Gastrocnemius medialis (tissue), 4 donors: ENCODE data around the gene MEX3C. TPM values are rescaled to one million over a fixed set of nuclear protein-coding genes. Genes with fewer than 3 reads are reported as not detected.

ENCODE experiments used
- ATAC-seq, 2 donors: fragments of 150-250 bp; one replicate each; pipeline ENCODE4 v1.9.1; 2016
- DNase-seq, 2 donors: peaks; one replicate each; pipeline ENCODE4 v3.0.0-alpha.2; 2019
- H3K27ac ChIP-seq, 4 donors: fragments of 200-600 bp; sonication (generic); 1 replicate in 1 of 4; 2 replicates in 3 of 4; pipeline ENCODE4 v1.5.1; 2016 to 2018; ENCODE audit warnings: mild to moderate bottlenecking in 2 of 4, moderate library complexity in 1 of 4
- H3K27me3 ChIP-seq, 3 donors: fragments of 200-600 bp; sonication (generic) in 2 of 3; 1 replicate in 1 of 3; 2 replicates in 2 of 3; pipeline versions ENCODE4 v1.5.1 to v1.6.0; 2016 to 2019; ENCODE audit warnings: mild to moderate bottlenecking in 1 of 3, moderate library complexity in 1 of 3
- H3K36me3 ChIP-seq, 2 donors: fragments of 200-600 bp; sonication (generic) in 1 of 2; one replicate each; pipeline ENCODE4 v1.5.1; 2017 to 2018
- H3K4me1 ChIP-seq, 2 donors: fragments of 200-600 bp; sonication (generic) in 1 of 2; one replicate each; pipeline ENCODE4 v1.5.1; 2016 to 2017; ENCODE audit warnings: mild to moderate bottlenecking in 2 of 2
- H3K4me3 ChIP-seq, 4 donors: fragments of 200-600 bp; sonication (generic) in 3 of 4; 1 replicate in 1 of 4; 2 replicates in 3 of 4; pipeline ENCODE4 v1.5.1; 2016 to 2019; ENCODE audit warnings: mild to moderate bottlenecking in 2 of 4
- H3K9me3 ChIP-seq, 3 donors: fragments of 200-600 bp; sonication (generic) in 2 of 3; 1 replicate in 1 of 3; 2 replicates in 2 of 3; pipeline ENCODE4 v1.5.1; 2016 to 2019
- CTCF ChIP-seq, 5 experiments: fragments of 450-650 bp in 3 of 5; fragments of 200-600 bp in 2 of 5; sonication (generic) in 2 of 5; IDR thresholded peaks in 4 of 5; conservative IDR thresholded peaks in 1 of 5; 1 replicate in 4 of 5; 2 replicates in 1 of 5; pipeline ENCODE4 v1.5.1; 2016 to 2019; ENCODE audit warnings: antibody characterized with exemption in 5 of 5, mild to moderate bottlenecking in 3 of 5, moderate library complexity in 3 of 5
- POLR2A ChIP-seq, 2 donors: fragments of 450-650 bp; IDR thresholded peaks; one replicate each; pipeline ENCODE4 v1.6.1; 2017; ENCODE audit warnings: antibody characterized with exemption in 2 of 2, mild to moderate bottlenecking in 2 of 2, moderate library complexity in 2 of 2
- in situ Hi-C, 4 donors: fragments of 200-750 bp; cut with MboI; loops; one replicate each; pipeline versions ENCODE4 v1.15.0 to v1.8.0; 2017; ENCODE audit warnings: low sequenced_read_pairs in 4 of 4
- intact Hi-C: fragments of 100-400 bp; cut with DNase I; formaldehyde crosslinking; loops from one replicate; pipeline ENCODE4 v1.15.1; 2023; ENCODE audit warnings: low total_unique reads
- total RNA-seq, 4 donors: library from RNA; depleted of rRNA; stranded (reverse); fragments of >200 nt; gene quantifications; one replicate each; pipeline versions ENCODE4 v1.1.0 to v1.2.3, GENCODE V29; 2016

Gene MEX3C
- total RNA-seq, 4 donors from 2014 or later = 8.8 to 14.9 (median 12.4) TPM

- H3K27me3 ChIP-seq = no peaks in the 10 kb centered on the region
- no peak for ATAC-seq
- no peak for DNase-seq
- H3K4me3 ChIP-seq = no peak overlapping the region
- TF ChIP-seq CTCF (IDR thresholded peaks at IDR 0.05 in 4 of 5, conservative IDR thresholded peaks at IDR 0.05 in 1 of 5) (no peak), POLR2A (IDR thresholded peaks at IDR 0.05) (no peak)
- H3K27ac ChIP-seq = no peak overlapping the region
- intact Hi-C loops (no loop called here), in situ Hi-C loops (no loop called here)
- no peaks in the 10 kb centered on the region for H3K36me3 ChIP-seq
- H3K9me3 ChIP-seq = no peaks in the 10 kb centered on the region
- no peaks in the 10 kb centered on the region for H3K4me1 ChIP-seq
Measured at GRCh38 chr18:51128533-51128932, 68.9 kb downstream of the MEX3C start.

- no peaks in the 10 kb centered on the region for H3K4me1 ChIP-seq
- H3K27me3 ChIP-seq = no peaks in the 10 kb centered on the region
- H3K36me3 ChIP-seq = no peaks in the 10 kb centered on the region
- TF ChIP-seq POLR2A (IDR thresholded peaks at IDR 0.05) (no peak), CTCF (IDR thresholded peaks at IDR 0.05 in 4 of 5, conservative IDR thresholded peaks at IDR 0.05 in 1 of 5) (no peak)
- intact Hi-C loops (no loop called here), in situ Hi-C loops (no loop called here)
- DNase-seq (no peak), ATAC-seq (no peak)
- H3K4me3 ChIP-seq = no peak overlapping the region
- no peak overlapping the region for H3K27ac ChIP-seq
- H3K9me3 ChIP-seq = no peaks in the 10 kb centered on the region
Measured at GRCh38 chr18:51127664-51128063, 69.8 kb downstream of the MEX3C start.

GRCh38 chr18:51125976-51126375 lies 71.5 kb downstream of the MEX3C start:
- Histone ChIP-seq H3K4me1 (no peaks in the 10 kb centered on the region), H3K27ac (no peak overlapping the region), H3K36me3 (no peaks in the 10 kb centered on the region), H3K4me3 (no peak overlapping the region), H3K27me3 (no peaks in the 10 kb centered on the region), H3K9me3 (no peaks in the 10 kb centered on the region)
- DNase-seq (no peak), ATAC-seq (no peak)
- TF ChIP-seq CTCF (IDR thresholded peaks at IDR 0.05 in 4 of 5, conservative IDR thresholded peaks at IDR 0.05 in 1 of 5) (no peak), POLR2A (IDR thresholded peaks at IDR 0.05) (no peak)
- intact Hi-C loops = no loop called here
- in situ Hi-C loops = no loop called here

Other genes starting within 250 kb of the MEX3C start
- 10 to 100 TPM in 1 of 4 donors, 1 to 10 TPM in 3; 1.6 to 13.7 (median 4.0) TPM for gene ELAC1, start 229.6 kb downstream of the MEX3C start, total RNA-seq
- gene SMAD4, start 167.5 kb downstream of the MEX3C start, total RNA-seq = 100 to 1,000 TPM; 148 to 210 (median 168) TPM